IMR-90 (cell line): ENCODE data around the gene HS3ST2. TPM values are rescaled to one million over a fixed set of nuclear protein-coding genes. Genes with fewer than 3 reads are reported as not detected.

Experiments used
- ATAC-seq: fragments of 200-7000 bp; cut with Tn5 transposase; 2 replicates; pipeline ENCODE4 v1.9.1; 2020; ENCODE audit warnings: low read depth, mild to moderate bottlenecking, moderate library complexity
- BruUV-seq: library from RNA; stranded (reverse); fragments of 400-500 nt; replicated peaks from 2 replicates; lab custom pipeline; 2021; lab: Mats Ljungman, UMichigan
- CTCF ChIA-PET: fragments of 300-600 bp; formaldehyde crosslinking; extraction: SDS; loops from one replicate; lab custom pipeline; 2021; ENCODE audit warnings: antibody characterized with exemption; lab: Yijun Ruan, JAX
- POLR2A ChIA-PET: fragments of 300-600 bp; sonication (Branson Sonifier 250); formaldehyde crosslinking; loops from one replicate; lab custom pipeline; 2022; ENCODE audit warnings: antibody characterized with exemption; ENCODE audit not compliant: unreplicated experiment; lab: Charles Lee
- DNase-seq: peaks from one replicate; pipeline ENCODE4 v3.0.0; 2013
- H2AFZ ChIP-seq: replicated peaks from 2 replicates; pipeline ENCODE3; 2013; ENCODE audit warnings: low read length, mild to moderate bottlenecking; ENCODE audit not compliant: poor library complexity
- H2AK5ac ChIP-seq: 2 replicates; pipeline ENCODE4 v1.6.1; 2013; ENCODE audit warnings: low read depth, low read length, inconsistent platforms
- H2AK9ac ChIP-seq: replicated peaks from 2 replicates; pipeline ENCODE3; 2013; ENCODE audit warnings: mild to moderate bottlenecking, low read depth, low read length, moderate library complexity; ENCODE audit not compliant: poor library complexity
- H2BK120ac ChIP-seq: 2 replicates; pipeline ENCODE4 v1.6.1; 2013; ENCODE audit warnings: low read depth, low read length, inconsistent platforms
- H2BK15ac ChIP-seq: 3 replicates; pipeline ENCODE4 v1.6.1; 2013; ENCODE audit warnings: low read depth, low read length, inconsistent platforms
- H2BK20ac ChIP-seq: 2 replicates; pipeline ENCODE4 v1.6.1; 2013; ENCODE audit warnings: low read depth, mild to moderate bottlenecking, inconsistent platforms, low read length, moderate library complexity
- H2BK5ac ChIP-seq: 2 replicates; pipeline ENCODE4 v1.6.1; 2013; ENCODE audit warnings: mild to moderate bottlenecking, low read depth, low read length, inconsistent platforms; ENCODE audit not compliant: poor library complexity, severe bottlenecking
- H3K14ac ChIP-seq: replicated peaks from 2 replicates; pipeline ENCODE4 v1.6.1; 2013; ENCODE audit warnings: low read depth, low read length, inconsistent platforms
- H3K18ac ChIP-seq: 2 replicates; pipeline ENCODE4 v1.6.1; 2013; ENCODE audit warnings: low read depth, low read length, control low read depth
- H3K23ac ChIP-seq: 2 replicates; pipeline ENCODE4 v1.6.1; 2013; ENCODE audit warnings: low read depth, low read length, inconsistent platforms
- H3K27ac ChIP-seq: 2 replicates; pipeline ENCODE4 v1.5.1; 2013; ENCODE audit warnings: mild to moderate bottlenecking, control low read depth, low read length; ENCODE audit not compliant: insufficient read depth
- H3K27me3 ChIP-seq: 2 replicates; pipeline ENCODE4 v1.6.1; 2013; ENCODE audit warnings: low read length; ENCODE audit not compliant: control insufficient read depth, insufficient read depth
- H3K36me3 ChIP-seq: 2 replicates; pipeline ENCODE4 v1.6.1; 2013; ENCODE audit warnings: low read length, mixed read lengths; ENCODE audit not compliant: control insufficient read depth, insufficient read depth
- H3K4ac ChIP-seq: 2 replicates; pipeline ENCODE4 v1.6.1; 2013; ENCODE audit warnings: low read depth, low read length, inconsistent platforms
- H3K4me1 ChIP-seq: 2 replicates; pipeline ENCODE4 v1.6.1; 2013; ENCODE audit warnings: low read length, mixed read lengths; ENCODE audit not compliant: control insufficient read depth, insufficient read depth
- H3K4me2 ChIP-seq: 2 replicates; pipeline ENCODE4 v1.6.1; 2013; ENCODE audit warnings: low read depth, mild to moderate bottlenecking, control low read depth, low read length, moderate library complexity
- H3K4me3 ChIP-seq: 2 replicates; pipeline ENCODE4 v1.5.1; 2013; ENCODE audit warnings: low read depth, mild to moderate bottlenecking, control low read depth, low read length, moderate library complexity; ENCODE audit not compliant: insufficient read depth
- H3K56ac ChIP-seq: 2 replicates; pipeline ENCODE4 v1.6.1; 2013; ENCODE audit warnings: low read length, inconsistent platforms; ENCODE audit not compliant: insufficient read depth; ENCODE audit errors: extremely low read depth
- H3K79me1 ChIP-seq, 2 experiments: 2 replicates each; pipeline ENCODE4 v1.6.1; 2013; ENCODE audit warnings: low read length in 2 of 2, inconsistent platforms in 1 of 2, low read depth in 1 of 2
- H3K9ac ChIP-seq: 2 replicates; pipeline ENCODE4 v1.6.1; 2013; ENCODE audit warnings: low read depth, low read length, control low read depth
- H3K9me1 ChIP-seq: 2 replicates; pipeline ENCODE4 v1.6.1; 2013; ENCODE audit warnings: low read length, inconsistent platforms; ENCODE audit not compliant: insufficient read depth
- H3K9me3 ChIP-seq: 2 replicates; pipeline ENCODE4 v1.6.1; 2013; ENCODE audit warnings: low read length; ENCODE audit not compliant: control insufficient read depth, insufficient read depth
- H4K20me1 ChIP-seq: 2 replicates; pipeline ENCODE4 v1.6.1; 2013; ENCODE audit warnings: low read length, inconsistent platforms; ENCODE audit not compliant: insufficient read depth
- H4K5ac ChIP-seq: 2 replicates; pipeline ENCODE4 v1.6.1; 2013; ENCODE audit warnings: mild to moderate bottlenecking, low read depth, low read length, control low read depth
- H4K8ac ChIP-seq, 2 experiments: 2 replicates each; pipeline ENCODE4 v1.6.1; 2013; ENCODE audit warnings: low read depth in 2 of 2, low read length in 2 of 2, control low read depth in 1 of 2, inconsistent platforms in 1 of 2
- H4K91ac ChIP-seq: 2 replicates; pipeline ENCODE4 v1.6.1; 2013; ENCODE audit warnings: low read depth, low read length, inconsistent platforms; ENCODE audit not compliant: insufficient read depth
- CEBPB ChIP-seq: IDR thresholded peaks from 2 replicates; pipeline ENCODE4 v1.6.1; 2012; ENCODE audit warnings: low read depth, low read length, improper control_type of control experiment
- MAZ ChIP-seq: IDR thresholded peaks from 2 replicates; pipeline ENCODE4 v1.6.1; 2012; ENCODE audit warnings: low read depth, mild to moderate bottlenecking, low read length, improper control_type of control experiment, moderate library complexity, borderline replicate concordance
- RCOR1 ChIP-seq: IDR thresholded peaks from 2 replicates; pipeline ENCODE4 v1.6.1; 2012; ENCODE audit warnings: mild to moderate bottlenecking, low read length, improper control_type of control experiment; ENCODE audit not compliant: insufficient replicate concordance
- WGBS, 2 experiments: methylation state at CpG; one replicate each; pipeline versions ENCODE4 v1.1.5 to v1.1.7; 2013; ENCODE audit warnings: missing lambda C conversion rate in 2 of 2; ENCODE audit not compliant: insufficient read length in 1 of 2; ENCODE audit errors: extremely low coverage in 2 of 2; 5-methylcytosine and 5-hydroxymethylcytosine counted together
- dilution Hi-C: fragments of 300-500 bp; cut with HindIII; formaldehyde crosslinking; loops from one replicate; pipeline ENCODE4 v1.14.3; 2018; ENCODE audit warnings: low sequenced_read_pairs; ENCODE audit not compliant: unreplicated experiment
- in situ Hi-C: fragments of 300-500 bp; cut with MboI; formaldehyde crosslinking; loops from 3 replicates; pipeline ENCODE4 v1.14.3; 2019; ENCODE audit warnings: low sequenced_read_pairs, inconsistent platforms, mixed read lengths
- intact Hi-C: fragments of 100-400 bp; cut with micrococcal nuclease; formaldehyde crosslinking; loops from 2 replicates; pipeline ENCODE4 v1.10.0; 2022
- polyA plus RNA-seq, 3 experiments: library from polyadenylated mRNA; depleted of rRNA; stranded (reverse); fragments of >200 nt; gene quantifications; 2 replicates each; pipeline ENCODE4 v1.2.3, GENCODE V29; 2012; ENCODE audit warnings: low replicate concordance in 1 of 3
- total RNA-seq: library from RNA; depleted of rRNA; stranded (reverse); fragments of >200 nt; gene quantifications from 2 replicates; pipeline ENCODE4 v1.2.3, GENCODE V29; 2012
- TF ChIP-seq, protein P1 (sequence below): fragments of 150-350 bp; IDR thresholded peaks from 2 replicates; pipeline ENCODE4 v1.6.1; 2017; ENCODE audit warnings: mild to moderate bottlenecking, antibody characterized with exemption, low read length, low read depth

Gene HS3ST2
- total and polyA plus RNA-seq, 2 of the 4 experiments (the other 2 are of a cell fraction): not detected

DNA sequence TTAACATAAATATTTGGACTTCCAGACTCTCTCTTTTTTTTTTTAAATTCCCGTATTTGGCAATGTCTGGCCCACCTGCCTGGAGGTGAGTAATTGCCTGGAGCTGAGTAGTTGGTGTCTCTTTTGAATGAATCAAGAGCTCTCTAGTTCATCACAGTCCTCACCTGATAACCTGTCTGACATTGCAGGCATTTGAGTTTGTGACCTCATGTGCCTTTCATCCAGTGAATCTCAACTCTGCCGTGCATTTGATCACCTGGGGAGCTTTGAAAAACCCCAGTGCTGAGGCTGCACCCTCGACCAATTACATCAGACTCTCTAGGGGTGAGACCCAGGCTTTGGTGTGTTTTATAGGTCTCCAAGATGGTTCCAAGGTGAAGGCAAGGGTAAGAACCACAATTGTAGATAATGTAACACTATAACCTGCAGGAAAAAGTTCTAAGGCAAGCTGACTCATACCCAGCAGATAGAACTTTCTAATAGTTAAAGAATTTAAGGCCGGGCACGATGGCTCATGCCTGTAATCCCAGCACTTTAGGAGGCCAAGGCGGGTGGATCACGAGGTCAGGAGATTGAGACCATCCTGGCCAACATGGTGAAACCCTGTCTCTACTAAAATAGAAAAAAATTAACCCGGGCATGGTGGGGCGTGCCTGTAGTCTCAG, 24.5 kb upstream of the HS3ST2 start:
- Histone ChIP-seq H2BK15ac (no peak overlapping the region), H3K4me1 (no peaks in the 10 kb centered on the region), H2BK20ac (no peak overlapping the region), H3K36me3 (no peaks in the 10 kb centered on the region), H3K23ac (no peak overlapping the region), H4K91ac (no peak overlapping the region), H4K5ac (no peak overlapping the region), H3K56ac (no peak overlapping the region), H3K14ac (no peak overlapping the region), H3K9me3 (no peaks in the 10 kb centered on the region), H3K79me1 (no peaks in the 10 kb centered on the region), H3K18ac (no peak overlapping the region), H4K20me1 (no peaks in the 10 kb centered on the region), H2BK120ac (no peak overlapping the region), H3K27ac (no peak overlapping the region), H3K9me1 (no peaks in the 10 kb centered on the region; the same call in 1 of the 2 replicates), H3K4me2 (no peak overlapping the region), H4K8ac (no peak overlapping the region), H2AK9ac (no peak overlapping the region), H3K27me3 (no peaks in the 10 kb centered on the region), H3K4me3 (no peak overlapping the region), H2AFZ (no peak overlapping the region), H2AK5ac (no peak overlapping the region), H2BK5ac (no peak overlapping the region), H3K4ac (no peak overlapping the region), H3K9ac (no peak overlapping the region)
- no peak for ATAC-seq
- no TSS peak for BruUV-seq
- in situ Hi-C loops: no loop called here
- CTCF ChIA-PET: interaction anchor here (0.5 to 0.6 kb wide), 2 partner anchors 11 to 972 kb away, joined by 3 to 4 read pairs; no protein-coding TSS in a partner anchor
- intact Hi-C loops: no loop called here
- dilution Hi-C loops: no loop called here
- no peak for DNase-seq
- TF ChIP-seq RCOR1 (no peak), MAZ (no peak), CEBPB (no peak)
- TF ChIP-seq, protein P1, sequence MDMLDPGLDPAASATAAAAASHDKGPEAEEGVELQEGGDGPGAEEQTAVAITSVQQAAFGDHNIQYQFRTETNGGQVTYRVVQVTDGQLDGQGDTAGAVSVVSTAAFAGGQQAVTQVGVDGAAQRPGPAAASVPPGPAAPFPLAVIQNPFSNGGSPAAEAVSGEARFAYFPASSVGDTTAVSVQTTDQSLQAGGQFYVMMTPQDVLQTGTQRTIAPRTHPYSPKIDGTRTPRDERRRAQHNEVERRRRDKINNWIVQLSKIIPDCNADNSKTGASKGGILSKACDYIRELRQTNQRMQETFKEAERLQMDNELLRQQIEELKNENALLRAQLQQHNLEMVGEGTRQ: no peak
- POLR2A ChIA-PET: no interaction called here
- no CpG with 5 or more reads among the region's 9 CpGs for WGBS, 2 experiments
